ENCODE results near the gene TSACC. TPM values are rescaled to one million over a fixed set of nuclear protein-coding genes. Genes with fewer than 3 reads are reported as not detected.

The TSACC gene
- total and polyA plus RNA-seq, 10 of the 15 experiments (the other 5 are each of a cell fraction or from before 2014, with no cell fraction given), result 0.25 to 2.8 (median 0.92) TPM; not detected in 4

- no peak overlapping the region for H3K27ac ChIP-seq (ENCODE audit: control insufficient read depth, insufficient read depth)
- no peaks in the 10 kb centered on the region for H3K9me3 ChIP-seq (replicated peaks; ENCODE audit: control insufficient read depth, insufficient read depth, low read length)
- TF ChIP-seq POU2F2 (IDR thresholded peaks at IDR 0.05; ENCODE audit: borderline replicate concordance, low read depth, low read length), result no peak
- H3K4me3 ChIP-seq, result no peak overlapping the region
- BruUV-seq (replicated peaks), result no TSS peak
- ATAC-seq (no peak), DNase-seq (ENCODE audit: low read depth, low spot score) (no peak), FAIRE-seq (no peak)
- no peaks in the 10 kb centered on the region; a peak in 1 of 4 replicates for H3K27me3 ChIP-seq (replicated peaks in 1 of 2; ENCODE audit: control insufficient read depth in 2 of 2, insufficient read depth in 2 of 2, low read length in 1 of 2)
- H3K36me3 ChIP-seq (ENCODE audit: control insufficient read depth in 2 of 2, insufficient read depth in 2 of 2, low read length in 1 of 2), result no peaks in the 10 kb centered on the region
- ChIA-PET SMC1A (ENCODE audit: uncharacterized antibody, unreplicated experiment) (interaction anchor here (1.1 kb wide), 1 partner anchor 8 kb away, joined by 4 read pairs; no protein-coding TSS in a partner anchor), CTCF (interaction anchor here (0.6 to 3.2 kb wide), 6 partner anchors 9 to 282 kb away, joined by 3 to 19 read pairs (median 5); no protein-coding TSS in a partner anchor), POLR2A (no interaction called here), RAD21 (ENCODE audit: unreplicated experiment) (interaction anchor here (1.0 kb wide), 1 partner anchor 17 kb away, joined by 3 read pairs; no protein-coding TSS in a partner anchor)
- in situ Hi-C loops (cut with MboI) (no loop called here), intact Hi-C loops (cut with micrococcal nuclease; ENCODE audit: unreplicated experiment) (no loop called here)
- H3K79me2 ChIP-seq (ENCODE audit: control insufficient read depth, insufficient read depth, low read length), result no peaks in the 10 kb centered on the region
- no peaks in the 10 kb centered on the region for H4K20me1 ChIP-seq (ENCODE audit: control insufficient read depth, insufficient read depth)
- H3K4me2 ChIP-seq (ENCODE audit: control insufficient read depth, insufficient read depth), result no peak overlapping the region
- no peaks in the 10 kb centered on the region for H3K4me1 ChIP-seq (ENCODE audit: control insufficient read depth, insufficient read depth, low read length)
- no peak overlapping the region for H3K9ac ChIP-seq (ENCODE audit: control insufficient read depth, insufficient read depth, low read length)
- H2AFZ ChIP-seq (ENCODE audit: control insufficient read depth, low read depth, low read length), result no peak overlapping the region
- WGBS (ENCODE audit: insufficient coverage, insufficient replicate concordance, low lambda C conversion rate, missing lambda C conversion rate), result 13% methylated on average over 20 of the region's 20 CpGs
Observed at GRCh38 chr1:156376958-156377919, 38.9 kb downstream of the TSACC start.

DNA sequence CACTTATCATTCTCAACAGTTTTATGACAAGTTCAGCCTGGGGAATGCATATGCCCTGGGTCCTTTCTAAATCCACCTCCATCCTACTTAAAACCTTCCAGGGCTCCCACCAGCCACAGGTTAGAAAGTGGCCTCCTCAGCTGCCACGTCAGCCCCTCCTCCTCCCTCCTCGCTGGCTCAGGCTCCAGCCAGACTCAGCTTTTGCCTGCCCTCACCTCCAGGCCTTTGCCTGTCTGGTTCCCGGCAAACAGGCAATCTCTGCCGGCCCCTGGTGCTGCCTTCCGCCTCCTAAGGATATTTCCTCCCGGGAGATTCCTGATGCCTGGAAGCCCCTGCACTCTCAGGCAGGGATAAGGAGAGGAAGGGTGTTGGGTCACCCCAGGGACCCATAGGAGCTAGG lies 40.2 kb downstream of the TSACC start:
- Histone ChIP-seq H3K27ac (ENCODE audit: control insufficient read depth, insufficient read depth) (no peak overlapping the region), H3K4me1 (ENCODE audit: control insufficient read depth, insufficient read depth, low read length) (no peaks in the 10 kb centered on the region), H4K20me1 (ENCODE audit: control insufficient read depth, insufficient read depth) (no peaks in the 10 kb centered on the region), H3K27me3 (replicated peaks in 1 of 2; ENCODE audit: control insufficient read depth in 2 of 2, insufficient read depth in 2 of 2, low read length in 1 of 2) (no peaks in the 10 kb centered on the region; a peak in 1 of 4 replicates), H3K9me3 (replicated peaks; ENCODE audit: control insufficient read depth, insufficient read depth, low read length) (no peaks in the 10 kb centered on the region), H3K36me3 (ENCODE audit: control insufficient read depth in 2 of 2, insufficient read depth in 2 of 2, low read length in 1 of 2) (no peaks in the 10 kb centered on the region), H3K4me3 (no peak overlapping the region), H2AFZ (ENCODE audit: control insufficient read depth, low read depth, low read length) (no peak overlapping the region), H3K4me2 (ENCODE audit: control insufficient read depth, insufficient read depth) (no peak overlapping the region), H3K79me2 (ENCODE audit: control insufficient read depth, insufficient read depth, low read length) (no peaks in the 10 kb centered on the region), H3K9ac (ENCODE audit: control insufficient read depth, insufficient read depth, low read length) (no peak overlapping the region)
- FAIRE-seq, result no peak
- intact Hi-C loops (cut with micrococcal nuclease; ENCODE audit: unreplicated experiment), result no loop called here
- CTCF ChIA-PET, result interaction anchor here (1.0 to 2.7 kb wide), 4 partner anchors 41 to 234 kb away, joined by 3 to 13 read pairs (median 5); no protein-coding TSS in a partner anchor
- SMC1A ChIA-PET (ENCODE audit: uncharacterized antibody, unreplicated experiment), result interaction anchor here (1.1 kb wide), 1 partner anchor 67 kb away, joined by 5 read pairs; no protein-coding TSS in a partner anchor
- RAD21 ChIA-PET (ENCODE audit: unreplicated experiment), result interaction anchor here (0.6 to 1.9 kb wide), 2 partner anchors 67 to 127 kb away, joined by 3 to 7 read pairs; no protein-coding TSS in a partner anchor
- POLR2A ChIA-PET, result no interaction called here
- ATAC-seq, result no peak
- in situ Hi-C loops (cut with MboI), result no loop called here
- DNase-seq (ENCODE audit: low read depth, low spot score), result no peak
- 41% methylated on average over 6 of the region's 6 CpGs for WGBS (ENCODE audit: insufficient coverage, insufficient replicate concordance, low lambda C conversion rate, missing lambda C conversion rate)
- no TSS peak for BruUV-seq (replicated peaks)
- TF ChIP-seq, protein P1, sequence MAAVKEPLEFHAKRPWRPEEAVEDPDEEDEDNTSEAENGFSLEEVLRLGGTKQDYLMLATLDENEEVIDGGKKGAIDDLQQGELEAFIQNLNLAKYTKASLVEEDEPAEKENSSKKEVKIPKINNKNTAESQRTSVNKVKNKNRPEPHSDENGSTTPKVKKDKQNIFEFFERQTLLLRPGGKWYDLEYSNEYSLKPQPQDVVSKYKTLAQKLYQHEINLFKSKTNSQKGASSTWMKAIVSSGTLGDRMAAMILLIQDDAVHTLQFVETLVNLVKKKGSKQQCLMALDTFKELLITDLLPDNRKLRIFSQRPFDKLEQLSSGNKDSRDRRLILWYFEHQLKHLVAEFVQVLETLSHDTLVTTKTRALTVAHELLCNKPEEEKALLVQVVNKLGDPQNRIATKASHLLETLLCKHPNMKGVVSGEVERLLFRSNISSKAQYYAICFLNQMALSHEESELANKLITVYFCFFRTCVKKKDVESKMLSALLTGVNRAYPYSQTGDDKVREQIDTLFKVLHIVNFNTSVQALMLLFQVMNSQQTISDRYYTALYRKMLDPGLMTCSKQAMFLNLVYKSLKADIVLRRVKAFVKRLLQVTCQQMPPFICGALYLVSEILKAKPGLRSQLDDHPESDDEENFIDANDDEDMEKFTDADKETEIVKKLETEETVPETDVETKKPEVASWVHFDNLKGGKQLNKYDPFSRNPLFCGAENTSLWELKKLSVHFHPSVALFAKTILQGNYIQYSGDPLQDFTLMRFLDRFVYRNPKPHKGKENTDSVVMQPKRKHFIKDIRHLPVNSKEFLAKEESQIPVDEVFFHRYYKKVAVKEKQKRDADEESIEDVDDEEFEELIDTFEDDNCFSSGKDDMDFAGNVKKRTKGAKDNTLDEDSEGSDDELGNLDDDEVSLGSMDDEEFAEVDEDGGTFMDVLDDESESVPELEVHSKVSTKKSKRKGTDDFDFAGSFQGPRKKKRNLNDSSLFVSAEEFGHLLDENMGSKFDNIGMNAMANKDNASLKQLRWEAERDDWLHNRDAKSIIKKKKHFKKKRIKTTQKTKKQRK (IDR thresholded peaks at IDR 0.05; ENCODE audit: low read depth, low read length), result no peak
- TF ChIP-seq FOXM1 (IDR thresholded peaks at IDR 0.05; ENCODE audit: low read depth, low read length) (no peak), SREBF1 (IDR thresholded peaks at IDR 0.05; ENCODE audit: low read length) (no peak), EED (IDR thresholded peaks at IDR 0.05; ENCODE audit: low read depth) (no peak), SIN3A (IDR thresholded peaks at IDR 0.05; ENCODE audit: low read depth, low read length) (no peak), ESRRA (IDR thresholded peaks at IDR 0.05; ENCODE audit: low read length) (no peak), SUPT20H (IDR thresholded peaks at IDR 0.05; ENCODE audit: borderline replicate concordance, control insufficient read depth, low read depth, low read length) (no peak), ZNF24 (IDR thresholded peaks at IDR 0.05) (no peak), GATAD2B (conservative IDR thresholded peaks at IDR 0.05; ENCODE audit: low read depth) (no peak), TCF12 (IDR thresholded peaks at IDR 0.05; ENCODE audit: low read depth, low read length) (no peak), RAD21 (IDR thresholded peaks at IDR 0.05; ENCODE audit: insufficient read depth, low read depth, low read length) (no peak), POLR2AphosphoS5 (IDR thresholded peaks at IDR 0.05; ENCODE audit: low read length) (no peak), MYB (IDR thresholded peaks at IDR 0.05; ENCODE audit: borderline replicate concordance, low read depth, low read length) (no peak)

Measured in GM12878 (cell line).